GM19240 (cell line): Measurements from ENCODE around the gene LSM7.
A peak's percentile ranks its signal among the peaks of the same experiment; 100 is the strongest.

ENCODE experiments used
- DNase-seq: peaks from one replicate; pipeline ENCODE4 v3.0.0; 2011; ENCODE audit warnings: low spot score; ENCODE audit not compliant: insufficient read length

Gene LSM7

GRCh38 chr19:2328401-2329148 lies at the start of gene LSM7, which contains the start of gene SPPL2B:
TSS of gene LSM7 (minus strand) at chr19:2328586. CDS start at chr19:2328566, 20 bp downstream.
TSS of gene SPPL2B (plus strand) at chr19:2328684. CDS start at chr19:2328710, 26 bp downstream.
- DNase-seq: peak; percentile 97

GRCh38 chr19:2376784-2377519 lies 48.6 kb upstream of the LSM7 start:
- DNase-seq: no peak

- DNase-seq: no peak
Observed at GRCh38 chr19:2375353-2376121, 47.2 kb upstream of the LSM7 start.

GRCh38 chr19:2374808-2375207 lies 46.4 kb upstream of the LSM7 start:
- DNase-seq: no peak

- DNase-seq: no peak
Observed at GRCh38 chr19:2372076-2372612, 43.8 kb upstream of the LSM7 start.

- no peak for DNase-seq
Observed at GRCh38 chr19:2371656-2372055, 43.3 kb upstream of the LSM7 start.

- DNase-seq: no peak
Observed at GRCh38 chr19:2365201-2365970, 37.0 kb upstream of the LSM7 start.

GRCh38 chr19:2363419-2363818 lies 35.0 kb upstream of the LSM7 start:
- no peak for DNase-seq

- no peak for DNase-seq
Observed at GRCh38 chr19:2362970-2363300, 34.5 kb upstream of the LSM7 start.

GRCh38 chr19:2362046-2362969 lies 33.9 kb upstream of the LSM7 start:
- DNase-seq: no peak

- no peak for DNase-seq
Observed at GRCh38 chr19:2361246-2362045, 33.1 kb upstream of the LSM7 start.

GRCh38 chr19:2360833-2361232 lies 32.4 kb upstream of the LSM7 start:
- DNase-seq: no peak

- DNase-seq: no peak
Observed at GRCh38 chr19:2359992-2360685, 31.8 kb upstream of the LSM7 start, which contains the start of gene TMPRSS9. TSS of gene TMPRSS9 (plus strand) at chr19:2360265. CDS start at chr19:2389786, 29,521 bp downstream.

GRCh38 chr19:2358548-2359173 lies 30.3 kb upstream of the LSM7 start:
- DNase-seq: no peak

- no peak for DNase-seq
Observed at GRCh38 chr19:2357279-2358206, 29.2 kb upstream of the LSM7 start.

- no peak for DNase-seq
Observed at GRCh38 chr19:2356036-2356646, 27.8 kb upstream of the LSM7 start.
